ENCODE measurements around the gene CENPP.
"Not testable (repeated sequence)": the region's sequence is repeated elsewhere in the genome, so short reads cannot be mapped to it uniquely, and the experiment has no call there.

Gene CENPP

GRCh38 chr9:92380603-92381002 is 54.9 kb downstream of the CENPP start:
- DNase-seq (ENCODE audit: low spot score) = no peak

- DNase-seq (ENCODE audit: low spot score) = no peak
Observed at GRCh38 chr9:92381775-92382174, 56.0 kb downstream of the CENPP start.

GRCh38 chr9:92384375-92384774 is 58.6 kb downstream of the CENPP start:
- DNase-seq (ENCODE audit: low spot score) = peak; percentile 8

- DNase-seq (ENCODE audit: low spot score) = no peak
Observed at GRCh38 chr9:92385001-92385400, 59.2 kb downstream of the CENPP start.

GRCh38 chr9:92385477-92385876 is 59.7 kb downstream of the CENPP start:
- no peak for DNase-seq (ENCODE audit: low spot score)

- no peak for DNase-seq (ENCODE audit: low spot score)
Observed at GRCh38 chr9:92385953-92386352, 60.2 kb downstream of the CENPP start.

- DNase-seq (ENCODE audit: low spot score) = no peak
Observed at GRCh38 chr9:92392690-92393089, 66.9 kb downstream of the CENPP start.

- no peak for DNase-seq (ENCODE audit: low spot score)
Observed at GRCh38 chr9:92393686-92394085, 67.9 kb downstream of the CENPP start.

- no peak for DNase-seq (ENCODE audit: low spot score)
Observed at GRCh38 chr9:92395617-92396016, 69.9 kb downstream of the CENPP start.

GRCh38 chr9:92397853-92398252 is 72.1 kb downstream of the CENPP start:
- DNase-seq (ENCODE audit: low spot score) = no peak

GRCh38 chr9:92402360-92402759 is 76.6 kb downstream of the CENPP start:
- no peak for DNase-seq (ENCODE audit: low spot score)

GRCh38 chr9:92402826-92403745 is 77.3 kb downstream of the CENPP start:
- DNase-seq (ENCODE audit: low spot score) = no peak

- DNase-seq (ENCODE audit: low spot score) = no peak
Observed at GRCh38 chr9:92404042-92404836, 78.5 kb downstream of the CENPP start, which contains the start of gene OGN. OGN (minus strand) TSS chr9:92404578; CDS start chr9:92403407, 1,171 bp downstream.

- no peak for DNase-seq (ENCODE audit: low spot score)
Observed at GRCh38 chr9:92405818-92406217, 80.1 kb downstream of the CENPP start.

GRCh38 chr9:92406477-92406876 is 80.7 kb downstream of the CENPP start:
- DNase-seq (ENCODE audit: low spot score) = no peak

GRCh38 chr9:92407818-92408217 is 82.1 kb downstream of the CENPP start:
- DNase-seq (ENCODE audit: low spot score) = no peak

GRCh38 chr9:92408747-92409478 is 83.2 kb downstream of the CENPP start:
- DNase-seq (ENCODE audit: low spot score) = no peak

GRCh38 chr9:92411157-92411556 is 85.4 kb downstream of the CENPP start:
- DNase-seq (ENCODE audit: low spot score) = not testable (repeated sequence)

- no peak for DNase-seq (ENCODE audit: low spot score)
Observed at GRCh38 chr9:92414566-92414965, 88.8 kb downstream of the CENPP start.

- DNase-seq (ENCODE audit: low spot score) = no peak
Observed at GRCh38 chr9:92422611-92423338, 97.0 kb downstream of the CENPP start.

- DNase-seq (ENCODE audit: low spot score) = no peak
Observed at GRCh38 chr9:92423612-92424011, 97.9 kb downstream of the CENPP start.

GRCh38 chr9:92424340-92424739 is 98.6 kb downstream of the CENPP start, which contains the start of gene OMD:
OMD (minus strand) TSS chr9:92424471; CDS start chr9:92417558, 6,913 bp downstream.
- no peak for DNase-seq (ENCODE audit: low spot score)

All from hepatic stellate cell (primary cell).